ENCODE measurements around the gene SVEP1. TPM values are rescaled to one million over a fixed set of nuclear protein-coding genes. Genes with fewer than 3 reads are reported as not detected.

SVEP1 gene
- total RNA-seq, 1 donor from 2014 or later, result 8.8 TPM

DNA sequence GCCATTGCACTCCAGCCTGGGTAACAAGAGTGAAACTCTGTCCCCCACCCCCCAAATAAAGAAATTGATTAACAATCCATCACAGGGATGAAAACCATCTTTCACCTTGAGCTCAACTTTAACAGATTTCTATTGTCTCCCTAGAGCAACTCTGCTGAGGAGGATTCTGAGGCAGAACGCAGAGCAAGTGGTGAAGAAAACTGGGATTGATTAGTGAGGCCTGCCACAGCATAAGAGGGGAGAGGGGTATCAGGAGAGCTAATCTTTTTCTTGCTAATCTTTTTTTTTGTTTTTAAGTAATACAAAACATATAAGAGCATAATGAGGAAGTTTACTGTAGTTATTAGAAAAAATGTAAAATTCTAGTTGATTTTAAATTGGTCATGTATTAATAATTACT is 250.8 kb downstream of the SVEP1 start:
- Histone ChIP-seq H3K4me3 (no peak overlapping the region), H3K36me3 (no peaks in the 10 kb centered on the region), H3K27ac (replicated peaks) (no peak overlapping the region), H3K4me1 (no peaks in the 10 kb centered on the region), H3K27me3 (ENCODE audit: low read depth) (no peaks in the 10 kb centered on the region), H3K9me3 (replicated peaks) (peaks cover 7% of the 10 kb centered on the region)
- intact Hi-C loops (cut with micrococcal nuclease), result no loop called here
- TF ChIP-seq, protein P1, sequence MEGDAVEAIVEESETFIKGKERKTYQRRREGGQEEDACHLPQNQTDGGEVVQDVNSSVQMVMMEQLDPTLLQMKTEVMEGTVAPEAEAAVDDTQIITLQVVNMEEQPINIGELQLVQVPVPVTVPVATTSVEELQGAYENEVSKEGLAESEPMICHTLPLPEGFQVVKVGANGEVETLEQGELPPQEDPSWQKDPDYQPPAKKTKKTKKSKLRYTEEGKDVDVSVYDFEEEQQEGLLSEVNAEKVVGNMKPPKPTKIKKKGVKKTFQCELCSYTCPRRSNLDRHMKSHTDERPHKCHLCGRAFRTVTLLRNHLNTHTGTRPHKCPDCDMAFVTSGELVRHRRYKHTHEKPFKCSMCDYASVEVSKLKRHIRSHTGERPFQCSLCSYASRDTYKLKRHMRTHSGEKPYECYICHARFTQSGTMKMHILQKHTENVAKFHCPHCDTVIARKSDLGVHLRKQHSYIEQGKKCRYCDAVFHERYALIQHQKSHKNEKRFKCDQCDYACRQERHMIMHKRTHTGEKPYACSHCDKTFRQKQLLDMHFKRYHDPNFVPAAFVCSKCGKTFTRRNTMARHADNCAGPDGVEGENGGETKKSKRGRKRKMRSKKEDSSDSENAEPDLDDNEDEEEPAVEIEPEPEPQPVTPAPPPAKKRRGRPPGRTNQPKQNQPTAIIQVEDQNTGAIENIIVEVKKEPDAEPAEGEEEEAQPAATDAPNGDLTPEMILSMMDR (IDR thresholded peaks at IDR 0.05; ENCODE audit: borderline replicate concordance), result no peak
- no peak for DNase-seq

DNA sequence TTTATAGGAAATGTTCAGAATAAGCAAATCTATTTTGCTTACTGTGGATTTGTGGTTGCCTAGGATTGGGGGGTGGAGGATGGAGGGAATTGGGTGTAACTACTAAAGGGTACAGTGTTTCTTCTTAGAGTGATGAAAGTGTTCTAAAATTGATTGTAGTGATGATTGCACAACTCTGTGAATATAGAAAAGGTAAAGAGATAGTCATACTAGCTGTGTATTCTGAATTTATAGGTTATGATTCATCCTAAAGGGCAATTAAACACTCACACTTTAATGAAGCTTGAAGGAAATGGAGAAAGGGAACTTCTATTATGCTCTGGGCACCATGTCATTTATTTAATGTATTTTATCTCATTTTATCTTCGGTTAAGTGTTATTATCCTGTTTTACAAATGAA is 251.8 kb downstream of the SVEP1 start:
- no peak for DNase-seq
- peaks cover 7% of the 10 kb centered on the region for H3K9me3 ChIP-seq (replicated peaks)
- no peak overlapping the region for H3K4me3 ChIP-seq
- no peaks in the 10 kb centered on the region for H3K27me3 ChIP-seq (ENCODE audit: low read depth)
- H3K36me3 ChIP-seq, result no peaks in the 10 kb centered on the region
- intact Hi-C loops (cut with micrococcal nuclease), result no loop called here
- H3K4me1 ChIP-seq, result no peaks in the 10 kb centered on the region
- H3K27ac ChIP-seq (replicated peaks), result no peak overlapping the region
- TF ChIP-seq, protein P1 (IDR thresholded peaks at IDR 0.05; ENCODE audit: borderline replicate concordance), result no peak

DNA sequence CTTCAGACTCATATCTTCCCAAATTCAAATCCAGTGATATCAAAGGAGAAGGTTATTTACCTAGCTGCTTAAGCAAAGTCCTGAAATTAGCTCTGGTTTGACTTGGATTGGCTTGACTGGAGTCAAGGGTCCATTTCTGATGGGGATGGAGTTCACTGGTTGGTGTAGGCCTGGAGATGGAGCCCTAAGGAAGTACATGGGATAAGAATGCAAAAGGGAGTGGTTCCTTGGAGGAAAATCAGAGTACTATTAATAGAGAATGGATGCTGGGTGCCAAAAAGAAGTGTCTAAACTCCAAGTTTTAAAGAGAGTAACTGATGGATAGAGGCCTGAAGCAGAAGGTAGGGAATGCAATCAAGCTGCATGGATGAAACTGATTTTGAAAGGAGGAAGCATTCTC is 255.7 kb downstream of the SVEP1 start:
- TF ChIP-seq, protein P1 (IDR thresholded peaks at IDR 0.05; ENCODE audit: borderline replicate concordance), result no peak
- no peaks in the 10 kb centered on the region for H3K27me3 ChIP-seq (ENCODE audit: low read depth)
- no peak overlapping the region for H3K27ac ChIP-seq (replicated peaks)
- H3K4me1 ChIP-seq, result no peaks in the 10 kb centered on the region
- intact Hi-C loops (cut with micrococcal nuclease), result no loop called here
- H3K36me3 ChIP-seq, result no peaks in the 10 kb centered on the region
- H3K4me3 ChIP-seq, result no peak overlapping the region
- no peak for DNase-seq
- no peaks in the 10 kb centered on the region for H3K9me3 ChIP-seq (replicated peaks)

DNA sequence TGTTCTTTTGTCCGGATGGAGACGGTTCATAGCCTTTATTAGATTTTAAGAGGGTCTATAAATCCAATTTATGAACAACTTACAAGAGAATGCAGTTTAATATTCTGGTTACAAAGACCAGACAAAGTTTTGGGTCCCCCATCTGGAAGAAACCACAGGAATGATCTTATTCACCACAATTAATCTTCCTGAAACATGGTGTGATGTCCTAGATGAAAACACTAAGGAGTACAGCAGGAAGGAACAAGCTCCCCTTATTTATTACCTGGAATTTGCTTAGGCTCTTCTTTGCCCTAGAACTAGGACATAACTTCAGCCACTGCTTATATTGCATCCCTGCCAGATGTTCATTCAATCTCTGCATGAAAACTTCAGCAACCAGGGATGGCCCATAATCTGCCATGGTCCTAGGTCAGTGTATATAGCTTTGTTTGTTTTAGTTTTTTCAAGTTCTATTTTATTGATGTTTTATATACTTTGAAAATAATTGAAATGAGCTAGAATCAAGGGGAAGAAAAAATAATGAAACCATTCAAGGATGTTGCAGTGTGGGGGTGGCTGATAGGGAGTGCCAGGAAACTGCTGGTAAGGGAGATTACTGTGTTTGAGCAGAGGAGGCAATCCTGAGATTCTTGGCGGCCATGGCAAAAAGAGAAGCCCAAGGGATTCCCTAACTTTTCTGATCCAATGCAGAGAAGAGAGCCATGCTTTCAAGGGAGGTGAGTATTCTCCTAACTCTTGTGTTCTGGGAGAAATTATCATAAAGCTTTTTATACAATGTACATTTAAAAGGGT is 258.7 kb downstream of the SVEP1 start:
- no peak for DNase-seq
- intact Hi-C loops (cut with micrococcal nuclease), result no loop called here
- no peaks in the 10 kb centered on the region for H3K4me1 ChIP-seq
- no peak overlapping the region for H3K4me3 ChIP-seq
- TF ChIP-seq, protein P1 (IDR thresholded peaks at IDR 0.05; ENCODE audit: borderline replicate concordance), result no peak
- H3K36me3 ChIP-seq, result no peaks in the 10 kb centered on the region
- no peaks in the 10 kb centered on the region for H3K27me3 ChIP-seq (ENCODE audit: low read depth)
- H3K9me3 ChIP-seq (replicated peaks), result no peaks in the 10 kb centered on the region
- H3K27ac ChIP-seq (replicated peaks), result no peak overlapping the region

DNA sequence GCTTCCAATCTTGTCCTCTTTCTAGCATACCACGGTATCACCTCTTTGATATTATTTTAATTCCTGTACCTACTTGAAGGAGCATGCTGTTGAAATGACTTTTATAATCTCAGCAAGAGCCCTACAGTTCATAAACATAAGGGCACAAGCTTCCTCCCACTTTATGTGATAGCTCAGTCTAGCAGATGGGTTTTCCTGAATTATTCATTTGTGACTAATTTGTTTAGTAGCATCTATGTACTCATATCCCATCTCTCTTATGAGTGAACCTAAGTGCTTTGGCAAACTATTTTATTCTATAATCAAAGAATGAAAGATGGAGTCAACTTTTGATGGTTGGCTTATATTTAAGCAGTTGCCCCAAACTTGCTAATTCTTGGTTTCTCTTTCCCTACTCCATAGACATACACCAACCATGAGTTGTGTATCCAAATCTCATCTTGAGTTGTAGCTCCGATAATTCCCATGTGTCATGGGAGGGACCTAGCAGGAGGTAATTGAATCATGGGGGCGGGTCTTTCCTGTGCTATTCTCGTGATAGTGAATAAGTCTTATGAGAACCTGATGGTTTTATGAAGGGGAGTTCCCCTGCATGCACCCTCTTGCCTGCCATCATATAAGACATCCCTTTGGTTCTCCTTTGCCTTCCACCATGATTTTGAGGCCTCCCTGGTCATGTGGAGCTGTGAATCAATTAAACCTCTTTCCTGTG is 259.6 kb downstream of the SVEP1 start:
- TF ChIP-seq, protein P1 (IDR thresholded peaks at IDR 0.05; ENCODE audit: borderline replicate concordance), result no peak
- intact Hi-C loops (cut with micrococcal nuclease), result no loop called here
- Histone ChIP-seq H3K36me3 (no peaks in the 10 kb centered on the region), H3K4me1 (no peaks in the 10 kb centered on the region), H3K4me3 (no peak overlapping the region), H3K27ac (replicated peaks) (no peak overlapping the region), H3K27me3 (ENCODE audit: low read depth) (no peaks in the 10 kb centered on the region), H3K9me3 (replicated peaks) (no peaks in the 10 kb centered on the region)
- no peak for DNase-seq

All from left ventricle myocardium inferior (tissue), 1 donor.